ENCODE data around the gene FXYD6. TPM values are rescaled to one million over a fixed set of nuclear protein-coding genes. Genes with fewer than 3 reads are reported as not detected.

The FXYD6 gene
- total RNA-seq, 4 donors from 2014 or later: 21.5 to 79.9 (median 25.6) TPM

- DNase-seq (ENCODE audit: low spot score): no peak
Observed at GRCh38 chr11:117915672-117916235, 39.3 kb upstream of the FXYD6 start.

GRCh38 chr11:117914991-117915618 is 38.6 kb upstream of the FXYD6 start:
- no peak for DNase-seq (ENCODE audit: low spot score)
- ATAC-seq (ENCODE audit: low FRiP score): no peak
- no peak for TF ChIP-seq CTCF (IDR thresholded peaks at IDR 0.05)

More at GRCh38 chr11:117915672-117916235, 39.3 kb upstream of the FXYD6 start:
- no peak for TF ChIP-seq CTCF (IDR thresholded peaks at IDR 0.05)
- ATAC-seq (ENCODE audit: low FRiP score): no peak

GRCh38 chr11:117914398-117914761 is 37.9 kb upstream of the FXYD6 start:
- no peak for ATAC-seq (ENCODE audit: low FRiP score)
- TF ChIP-seq CTCF (IDR thresholded peaks at IDR 0.05): no peak
- no peak for DNase-seq (ENCODE audit: low spot score)

GRCh38 chr11:117913736-117914397 is 37.4 kb upstream of the FXYD6 start:
- no peak for DNase-seq (ENCODE audit: low spot score)
- no peak for TF ChIP-seq CTCF (IDR thresholded peaks at IDR 0.05)
- ATAC-seq (ENCODE audit: low FRiP score): no peak

GRCh38 chr11:117912497-117912896 is 36.0 kb upstream of the FXYD6 start:
- DNase-seq (ENCODE audit: low spot score): no peak

GRCh38 chr11:117911694-117912093 is 35.2 kb upstream of the FXYD6 start:
- no peak for TF ChIP-seq CTCF (IDR thresholded peaks at IDR 0.05)
- DNase-seq (ENCODE audit: low spot score): no peak
- no peak for ATAC-seq (ENCODE audit: low FRiP score)

More at GRCh38 chr11:117912497-117912896, 36.0 kb upstream of the FXYD6 start:
- TF ChIP-seq CTCF (IDR thresholded peaks at IDR 0.05): no peak
- no peak for ATAC-seq (ENCODE audit: low FRiP score)
